Ovary (tissue), 9 donors: ENCODE measurements around the gene RNGTT. TPM values are rescaled to one million over a fixed set of nuclear protein-coding genes. Genes with fewer than 3 reads are reported as not detected.

ENCODE experiments used
- DNase-seq, 5 donors: peaks; one replicate each; pipeline ENCODE4 v3.0.0-alpha.2; 2019 to 2020
- H3K27ac ChIP-seq, 2 donors: fragments of 200-600 bp; one replicate each; pipeline versions ENCODE4 v1.5.1 to v1.8.0; 2019 to 2022
- H3K27me3 ChIP-seq: fragments of 200-600 bp; one replicate; pipeline ENCODE4 v1.8.0; 2022
- H3K36me3 ChIP-seq: fragments of 200-600 bp; sonication (generic); one replicate; pipeline ENCODE4 v1.5.1; 2019
- H3K4me1 ChIP-seq: one replicate; pipeline ENCODE4 v1.8.1; 2013; ENCODE audit warnings: mild to moderate bottlenecking, moderate library complexity; ENCODE audit not compliant: insufficient read depth
- H3K4me3 ChIP-seq: fragments of 200-600 bp; sonication (generic); one replicate; pipeline ENCODE4 v1.5.1; 2017
- H3K9me3 ChIP-seq, 2 donors: fragments of 200-600 bp in 1 of 2; sonication (generic) in 1 of 2; one replicate each; pipeline versions ENCODE4 v1.5.1 to v1.8.1; 2013 to 2019; ENCODE audit warnings: mild to moderate bottlenecking in 1 of 2, moderate library complexity in 1 of 2
- CTCF ChIP-seq, 3 donors: fragments of 450-650 bp in 2 of 3; fragments of 200-600 bp in 1 of 3; IDR thresholded peaks; one replicate each; pipeline versions ENCODE4 v1.5.1 to v1.8.0; 2016 to 2022; ENCODE audit warnings: antibody characterized with exemption in 3 of 3, mild to moderate bottlenecking in 1 of 3
- EP300 ChIP-seq: sonication (generic); formaldehyde crosslinking; IDR thresholded peaks from one replicate; pipeline ENCODE4 v1.6.1; 2017; ENCODE audit warnings: antibody characterized with exemption
- POLR2A ChIP-seq: fragments of 450-650 bp; IDR thresholded peaks from one replicate; pipeline ENCODE4 v1.6.1; 2017; ENCODE audit warnings: antibody characterized with exemption, mild to moderate bottlenecking, moderate library complexity
- WGBS, 3 donors: extraction: QIAGEN DNeasy Blood & Tissue Kit in 1 of 3; methylation state at CpG; one replicate each; pipeline versions ENCODE4 v1.1.5 to v1.1.7; 2013 to 2017; 5-methylcytosine and 5-hydroxymethylcytosine counted together
- intact Hi-C, 4 donors: fragments of 100-400 bp; cut with DNase I; formaldehyde crosslinking; loops; one replicate each; pipeline versions ENCODE4 v1.11.0 to v1.15.1; 2022 to 2023
- polyA plus RNA-seq, 2 donors: library from polyadenylated mRNA; stranded (reverse); fragments of 200-250 nt in 1 of 2; fragments of 350-450 nt in 1 of 2; fragmentation: Illumina TruSeq in 1 of 2; extraction: RNeasy Lipid Tissue Mini Kit (QIAGEN cat#74804) in 1 of 2; gene quantifications; one replicate each; pipeline ENCODE4 v1.2.3, GENCODE V29; 2013 to 2014
- total RNA-seq, 7 donors: library from RNA; depleted of rRNA in 2 of 7; stranded (reverse); fragments of >200 nt in 2 of 7; fragmentation: NEBNext Ultra II Directional in 3 of 7; extraction: Animal tissue kit (Norgen Biotek cat#: 25700) in 3 of 7; gene quantifications; one replicate each; pipeline versions ENCODE4 v1.1.0 to v1.2.4, GENCODE V29; 2016 to 2023
- donor health status: DM: no; HTN: no; CAD: no; lungs with moderate emphysema.
- donor health status: DM: no; HTN: no; CAD: no.
- donor health status: Bipolar disorder and iron deficiency.
- donor health status: DM: yes; HTN: yes; CAD: no.
- donor health status: DM: no; HTN: no; CAD: no.
- donor health status: DM: yes; HTN: yes; CAD: no.

The RNGTT gene
- total and polyA plus RNA-seq, 9 donors: 3.9 to 17.9 (median 10.5) TPM

- H3K27ac ChIP-seq: no peak overlapping the region
- no peaks in the 10 kb centered on the region for H3K36me3 ChIP-seq
- no peak overlapping the region for H3K4me3 ChIP-seq
- no peak for DNase-seq
- TF ChIP-seq POLR2A (no peak), CTCF (IDR thresholded peaks at IDR 0.05) (no peak), EP300 (no peak)
- WGBS, 3 donors: 23 to 39% (median 37%) methylated on average over 1 of the region's 1 CpG
- H3K27me3 ChIP-seq: no peaks in the 10 kb centered on the region
- no peaks in the 10 kb centered on the region for H3K9me3 ChIP-seq
- H3K4me1 ChIP-seq: no peaks in the 10 kb centered on the region
- intact Hi-C loops: no loop called here
Measured at GRCh38 chr6:88919032-88919431, 44.4 kb downstream of the RNGTT start.

- WGBS, 3 donors: 77 to 83% (median 77%) methylated on average over 1 of the region's 1 CpG
- Histone ChIP-seq H3K4me1 (no peaks in the 10 kb centered on the region), H3K36me3 (no peaks in the 10 kb centered on the region), H3K4me3 (no peak overlapping the region), H3K27ac (no peak overlapping the region), H3K9me3 (no peaks in the 10 kb centered on the region), H3K27me3 (no peaks in the 10 kb centered on the region)
- TF ChIP-seq POLR2A (no peak), CTCF (IDR thresholded peaks at IDR 0.05) (no peak)
- intact Hi-C loops: no loop called here
- DNase-seq: no peak
Measured at GRCh38 chr6:88916615-88917208, 46.7 kb downstream of the RNGTT start.

GRCh38 chr6:88914895-88915598, 48.4 kb downstream of the RNGTT start:
- no peaks in the 10 kb centered on the region for H3K27me3 ChIP-seq
- H3K36me3 ChIP-seq: no peaks in the 10 kb centered on the region
- intact Hi-C loops: no loop called here
- TF ChIP-seq CTCF (IDR thresholded peaks at IDR 0.05): no peak
- TF ChIP-seq EP300: no peak
- TF ChIP-seq POLR2A: no peak
- no peak overlapping the region for H3K4me3 ChIP-seq
- H3K27ac ChIP-seq: no peak overlapping the region
- WGBS, 3 donors: 96 to 98% (median 98%) methylated on average over 3 of the region's 3 CpGs
- no peaks in the 10 kb centered on the region for H3K4me1 ChIP-seq
- no peak for DNase-seq
- no peaks in the 10 kb centered on the region for H3K9me3 ChIP-seq

GRCh38 chr6:88914180-88914579, 49.2 kb downstream of the RNGTT start:
- H3K4me1 ChIP-seq: no peaks in the 10 kb centered on the region
- WGBS, 3 donors: 75 to 78% (median 77%) methylated on average over 4 of the region's 4 CpGs
- TF ChIP-seq EP300: no peak
- TF ChIP-seq CTCF (IDR thresholded peaks at IDR 0.05): no peak
- no peak for TF ChIP-seq POLR2A
- no peaks in the 10 kb centered on the region for H3K27me3 ChIP-seq
- no peaks in the 10 kb centered on the region for H3K36me3 ChIP-seq
- intact Hi-C loops: no loop called here
- DNase-seq: no peak
- H3K9me3 ChIP-seq: no peaks in the 10 kb centered on the region
- H3K4me3 ChIP-seq: no peak overlapping the region
- no peak overlapping the region for H3K27ac ChIP-seq
